ENCODE data around the gene COL24A1.
"Not testable (repeated sequence)": the region's sequence is repeated elsewhere in the genome, so short reads cannot be mapped to it uniquely, and the experiment has no call there.

The COL24A1 gene

DNA sequence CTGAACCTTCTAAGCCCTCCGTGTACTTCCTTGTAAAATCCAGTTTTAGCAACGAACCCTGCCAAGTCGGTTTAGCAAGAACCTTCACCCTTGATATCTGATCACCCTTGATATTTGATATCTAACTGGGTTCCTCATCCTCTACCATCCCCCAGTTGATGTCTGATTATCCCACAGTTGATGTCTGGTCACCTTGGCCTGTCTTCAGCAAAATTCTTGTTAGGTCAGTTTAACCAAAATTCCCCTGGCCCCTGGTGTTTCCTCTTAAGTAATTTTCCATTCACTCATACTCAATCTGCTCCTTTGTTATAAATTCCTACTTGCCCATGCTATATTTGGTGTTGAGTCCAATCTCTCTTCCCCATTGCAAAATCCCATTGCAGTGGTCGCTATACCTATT, 333.9 kb downstream of the COL24A1 start:
- DNase-seq (ENCODE audit: low read depth in 1 of 2, low spot score in 1 of 2), result no peak

DNA sequence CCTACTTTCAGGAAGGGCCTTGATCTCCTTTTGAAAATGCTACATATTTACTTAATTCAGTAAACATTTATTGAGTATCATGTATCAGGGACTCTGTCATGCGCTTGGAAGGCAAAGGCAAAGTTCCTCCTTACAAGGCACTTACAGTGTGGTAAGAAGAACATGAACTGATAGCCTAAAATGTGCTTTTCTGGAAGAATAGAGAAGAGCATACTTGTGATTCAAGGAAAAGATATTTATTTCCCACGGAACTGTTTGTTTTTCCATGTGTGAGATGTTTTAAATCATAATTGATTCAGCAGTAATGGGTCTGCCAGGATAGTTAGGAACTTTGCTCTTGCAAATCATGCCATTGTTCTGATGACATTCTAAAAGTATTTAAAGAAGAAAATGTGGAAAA, 338.2 kb downstream of the COL24A1 start:
- DNase-seq (ENCODE audit: low read depth in 1 of 2, low spot score in 1 of 2), result no peak

DNA sequence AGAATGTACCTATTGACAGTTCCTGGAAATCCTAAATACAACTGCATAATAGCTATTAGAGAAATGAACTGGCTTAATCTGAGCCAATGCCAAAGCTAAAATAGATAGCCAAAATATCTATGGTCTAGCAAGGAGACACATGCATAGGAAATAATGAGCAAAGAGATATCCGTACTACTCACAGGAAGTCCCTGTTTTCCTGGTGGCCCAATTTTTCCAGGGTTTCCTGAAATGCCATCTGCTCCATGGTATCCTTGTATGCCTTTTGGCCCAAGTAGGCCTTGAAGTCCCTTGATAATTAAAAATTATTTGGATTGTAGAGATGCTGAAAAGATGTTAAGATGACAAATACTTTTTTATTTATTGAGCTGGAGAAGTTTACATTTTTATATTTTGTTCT, 340.0 kb downstream of the COL24A1 start:
- DNase-seq (ENCODE audit: low read depth in 1 of 2, low spot score in 1 of 2), result no peak

DNA sequence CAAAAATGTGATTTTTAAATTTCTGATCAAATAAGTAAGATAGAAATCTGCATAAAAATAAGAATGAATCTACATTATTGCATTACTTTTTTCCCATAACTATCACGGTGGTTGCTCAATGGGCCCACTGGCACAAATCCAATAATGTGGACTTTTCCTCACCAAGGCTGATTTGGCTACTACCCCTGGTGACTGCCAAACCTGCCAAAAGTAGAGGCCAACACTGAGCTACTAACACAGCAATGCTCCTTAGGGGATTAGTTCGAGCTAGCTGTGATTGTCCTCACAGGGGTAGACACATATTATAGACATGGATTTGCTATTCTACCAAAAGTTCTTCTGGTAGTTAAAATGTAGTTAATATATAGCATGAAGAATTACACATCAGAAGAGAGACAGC, 340.7 kb downstream of the COL24A1 start:
- DNase-seq (ENCODE audit: low read depth in 1 of 2, low spot score in 1 of 2), result no peak

DNA sequence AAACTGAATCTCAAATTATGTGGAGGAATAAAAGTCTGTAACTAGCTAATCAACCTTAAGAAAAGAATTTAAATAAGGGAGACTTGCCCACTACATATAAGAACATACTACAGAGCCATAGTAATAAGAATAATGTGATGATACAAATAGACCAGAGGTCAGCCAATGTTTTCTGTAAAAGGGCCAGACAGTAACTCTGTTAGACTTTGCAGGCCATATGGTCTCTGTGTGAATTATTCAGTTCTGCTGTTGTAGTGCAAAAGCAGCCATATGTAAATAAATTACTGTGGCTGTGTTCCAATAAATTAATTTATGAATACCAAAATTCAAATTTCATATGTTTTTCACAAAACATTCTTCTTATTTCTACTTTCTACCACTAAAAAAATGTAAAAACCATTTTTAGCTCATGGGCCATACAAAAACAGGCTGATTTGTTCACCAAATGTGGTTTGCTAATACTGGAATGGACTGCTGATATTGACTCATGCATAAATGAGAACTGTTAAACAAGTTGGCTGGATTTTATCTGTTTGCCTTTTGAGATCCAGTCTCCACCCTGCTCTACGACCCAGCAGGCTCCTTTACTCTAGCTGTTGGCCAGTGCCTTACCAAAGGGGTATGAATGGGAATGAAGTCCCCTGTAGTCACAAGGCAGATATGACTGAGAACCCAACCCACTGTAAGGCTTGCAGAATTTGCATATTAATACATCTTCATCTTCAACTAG, 350.2 kb downstream of the COL24A1 start:
- no peak for DNase-seq (ENCODE audit: low read depth in 1 of 2, low spot score in 1 of 2)

DNA sequence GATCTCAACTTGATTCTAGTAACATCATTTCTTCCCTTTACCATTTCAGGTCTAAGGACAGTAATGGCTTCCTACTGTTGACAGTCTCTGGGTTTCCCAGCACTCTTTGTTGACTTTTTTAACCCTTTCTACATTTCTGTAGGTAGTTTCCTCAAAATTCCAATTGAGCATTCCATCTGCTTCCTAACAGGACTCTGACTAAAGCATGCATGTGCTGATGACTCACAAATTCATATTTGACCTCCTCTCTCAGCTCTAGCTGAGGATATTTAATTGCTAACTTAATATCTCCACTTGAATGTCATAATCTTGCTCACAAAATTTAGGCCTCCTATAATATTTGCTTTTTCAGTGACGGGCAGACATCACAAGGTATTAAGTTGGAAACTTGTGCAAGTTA, 355.1 kb downstream of the COL24A1 start:
- no peak for DNase-seq (ENCODE audit: low read depth in 1 of 2, low spot score in 1 of 2)

DNA sequence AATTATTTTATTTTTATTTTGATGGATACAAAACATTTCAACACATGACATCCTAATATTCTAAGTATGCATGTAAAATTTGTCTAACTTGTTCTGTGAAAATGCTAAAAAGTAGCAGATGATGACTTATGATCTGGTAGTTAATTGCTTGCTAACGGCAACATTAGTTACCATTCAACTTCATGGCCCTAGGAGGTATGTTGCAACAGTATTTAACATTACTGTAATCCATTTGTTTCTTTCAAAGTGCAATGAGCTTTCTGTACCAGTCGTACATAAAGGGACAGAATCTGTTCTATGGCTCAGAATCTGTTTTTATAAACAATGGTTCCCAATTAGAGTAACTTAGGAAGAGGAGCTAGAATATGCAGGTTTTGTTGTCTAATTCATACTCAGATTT, 356.8 kb downstream of the COL24A1 start:
- DNase-seq (ENCODE audit: low read depth in 1 of 2, low spot score in 1 of 2), result no peak

DNA sequence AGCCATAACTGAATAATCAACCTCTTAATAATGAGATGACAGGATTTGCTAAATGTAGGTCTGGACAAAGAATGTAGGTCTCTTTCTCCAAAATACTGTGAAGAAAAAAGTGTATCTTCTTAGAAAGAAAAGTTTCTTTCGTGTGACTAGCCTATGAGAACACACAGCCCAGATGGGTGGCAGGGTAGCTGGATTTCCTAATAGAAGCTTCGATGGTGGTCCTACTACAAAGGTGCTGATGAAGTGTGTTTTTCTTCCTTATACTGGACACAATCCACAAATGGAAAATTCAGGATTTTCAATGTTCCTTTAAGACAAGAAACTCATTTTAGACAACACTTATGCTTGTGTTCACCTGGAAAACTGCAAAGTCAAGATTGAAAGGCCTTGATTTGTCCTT, 358.2 kb downstream of the COL24A1 start:
- DNase-seq (ENCODE audit: low read depth in 1 of 2, low spot score in 1 of 2), result no peak

DNA sequence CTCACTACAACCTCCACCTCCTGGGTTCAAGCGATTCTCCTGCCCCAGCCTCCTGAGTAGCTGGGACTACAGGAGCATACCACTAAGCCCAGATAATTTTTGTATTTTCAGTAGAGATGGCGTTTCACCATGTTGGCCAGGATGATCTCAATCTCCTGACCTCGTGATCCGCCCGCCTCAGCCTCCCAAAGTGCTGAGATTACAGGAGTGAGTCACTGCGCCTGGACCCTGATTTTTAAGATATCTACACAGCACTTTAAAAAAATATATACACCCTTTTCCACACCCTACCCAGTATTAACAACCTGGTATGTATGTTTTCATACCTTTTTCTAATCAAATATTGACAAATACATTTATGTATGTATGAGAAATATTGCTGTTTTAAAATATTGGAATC, 379.6 kb downstream of the COL24A1 start:
- DNase-seq (ENCODE audit: low read depth in 1 of 2, low spot score in 1 of 2), result not testable (repeated sequence)

DNA sequence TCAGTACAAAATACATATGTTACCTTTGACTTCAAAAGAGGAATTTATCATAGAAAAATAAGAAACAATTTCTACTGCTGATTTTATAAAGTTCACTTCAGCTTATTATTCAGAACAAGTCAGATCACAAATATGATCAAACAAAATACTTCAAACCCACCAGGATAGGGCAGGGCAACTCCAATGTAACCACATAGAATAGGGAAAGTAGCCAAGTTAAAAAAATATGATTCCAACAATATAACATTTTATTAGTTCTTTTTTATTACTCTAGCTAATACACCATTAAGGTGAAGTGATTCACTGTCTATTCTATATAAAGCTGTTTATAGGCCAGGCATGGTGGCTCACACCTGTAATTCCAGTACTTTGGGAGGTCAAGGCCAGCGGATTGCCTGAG, 393.8 kb downstream of the COL24A1 start:
- DNase-seq (ENCODE audit: low read depth in 1 of 2, low spot score in 1 of 2), result no peak

DNA sequence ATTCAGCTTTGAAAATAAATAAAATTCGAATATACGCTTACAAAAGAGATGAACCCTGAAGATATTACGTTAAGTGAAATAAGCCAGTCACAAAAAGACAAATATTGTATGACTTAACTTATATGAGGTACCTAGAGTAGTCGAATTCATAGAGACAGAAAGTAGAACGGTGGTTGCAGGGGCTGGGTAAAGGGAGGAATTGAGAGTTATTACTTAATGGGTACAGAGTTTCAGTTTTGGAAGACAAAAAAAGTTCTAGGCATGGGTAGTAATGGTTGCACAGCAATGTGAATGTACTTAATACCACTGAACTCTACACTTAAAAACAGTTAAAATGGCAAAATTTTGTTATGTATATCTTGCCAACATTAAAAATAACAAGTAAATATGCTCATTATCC, 399.7 kb downstream of the COL24A1 start:
- DNase-seq (ENCODE audit: low read depth in 1 of 2, low spot score in 1 of 2), result no peak

DNA sequence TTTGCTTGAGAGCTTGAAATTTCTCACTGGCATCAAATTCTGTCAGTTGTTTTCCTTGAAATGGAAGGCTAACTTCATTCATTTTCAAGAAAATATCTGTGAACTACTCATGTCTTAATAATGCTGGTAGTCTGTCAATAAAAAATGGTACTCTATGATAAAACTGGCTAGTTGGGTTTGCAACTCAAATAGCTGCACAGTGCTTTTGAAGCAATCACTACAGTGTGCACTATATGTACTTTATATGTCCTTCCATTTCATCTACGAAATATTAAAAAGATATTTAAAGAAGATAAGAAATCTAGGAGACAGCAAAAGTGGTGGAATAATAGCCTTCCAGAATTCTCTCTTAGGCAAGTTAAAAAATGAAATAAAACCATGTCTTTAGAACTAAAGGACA, 408.5 kb downstream of the COL24A1 start:
- DNase-seq (ENCODE audit: low read depth in 1 of 2, low spot score in 1 of 2), result no peak

DNA sequence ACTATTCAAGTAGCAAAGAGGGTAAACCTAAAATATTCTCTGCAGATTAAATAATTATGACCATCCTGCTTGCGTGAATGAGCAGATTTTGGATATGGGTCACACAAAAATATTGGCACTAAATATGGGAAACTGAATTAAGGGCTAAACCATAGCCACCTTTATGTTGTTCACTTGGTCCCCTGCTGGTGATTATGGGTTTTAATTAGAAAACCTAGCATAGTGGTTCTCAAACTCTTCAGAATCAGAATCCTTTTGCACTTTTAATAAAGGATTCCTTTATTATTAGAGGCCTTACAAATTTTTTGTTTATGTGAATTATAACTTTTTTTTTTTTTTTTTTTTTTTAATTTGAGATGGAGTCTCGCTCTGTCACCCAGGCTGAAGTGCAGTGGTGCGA, 409.8 kb downstream of the COL24A1 start:
- no peak for DNase-seq (ENCODE audit: low read depth in 1 of 2, low spot score in 1 of 2)

DNA sequence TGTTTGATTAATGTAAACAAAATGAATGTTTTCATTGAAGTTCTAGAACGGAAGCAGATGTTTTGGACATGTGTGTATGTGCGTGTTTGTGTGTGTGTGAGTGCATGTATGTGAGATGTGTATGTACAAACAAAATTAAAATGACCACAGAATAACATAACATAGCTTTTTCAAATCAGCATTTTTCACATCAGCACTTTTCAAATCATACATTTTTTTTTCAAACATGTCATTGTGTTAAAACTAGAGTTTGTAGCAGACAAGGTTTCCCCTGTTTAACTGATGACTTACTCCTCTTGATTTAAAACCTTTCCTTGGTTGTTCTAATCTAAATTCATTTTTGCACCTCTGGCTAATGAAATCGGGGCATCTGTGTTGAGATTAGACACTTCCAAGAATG, 412.8 kb downstream of the COL24A1 start:
- DNase-seq (ENCODE audit: low read depth in 1 of 2, low spot score in 1 of 2), result no peak

DNA sequence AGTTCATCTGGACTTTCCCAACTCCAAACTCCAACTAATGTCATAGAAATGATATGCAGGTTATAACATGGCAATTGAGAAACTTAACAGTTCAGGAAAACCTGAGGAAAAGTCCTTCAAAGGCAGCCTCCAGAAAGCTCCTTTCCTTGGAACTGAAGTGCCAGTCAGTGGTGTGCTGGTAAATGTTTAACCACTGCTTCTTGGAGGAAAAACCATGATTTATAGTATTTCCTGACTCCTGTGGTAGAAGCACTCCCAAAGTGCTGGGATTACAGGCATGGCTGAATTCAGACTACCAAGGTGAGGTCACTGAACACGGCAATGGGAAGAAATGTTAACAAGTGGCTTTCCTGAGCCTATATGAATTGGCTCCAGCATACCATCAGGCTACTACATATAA, 421.6 kb downstream of the COL24A1 start:
- no peak for DNase-seq (ENCODE audit: low read depth in 1 of 2, low spot score in 1 of 2)

DNA sequence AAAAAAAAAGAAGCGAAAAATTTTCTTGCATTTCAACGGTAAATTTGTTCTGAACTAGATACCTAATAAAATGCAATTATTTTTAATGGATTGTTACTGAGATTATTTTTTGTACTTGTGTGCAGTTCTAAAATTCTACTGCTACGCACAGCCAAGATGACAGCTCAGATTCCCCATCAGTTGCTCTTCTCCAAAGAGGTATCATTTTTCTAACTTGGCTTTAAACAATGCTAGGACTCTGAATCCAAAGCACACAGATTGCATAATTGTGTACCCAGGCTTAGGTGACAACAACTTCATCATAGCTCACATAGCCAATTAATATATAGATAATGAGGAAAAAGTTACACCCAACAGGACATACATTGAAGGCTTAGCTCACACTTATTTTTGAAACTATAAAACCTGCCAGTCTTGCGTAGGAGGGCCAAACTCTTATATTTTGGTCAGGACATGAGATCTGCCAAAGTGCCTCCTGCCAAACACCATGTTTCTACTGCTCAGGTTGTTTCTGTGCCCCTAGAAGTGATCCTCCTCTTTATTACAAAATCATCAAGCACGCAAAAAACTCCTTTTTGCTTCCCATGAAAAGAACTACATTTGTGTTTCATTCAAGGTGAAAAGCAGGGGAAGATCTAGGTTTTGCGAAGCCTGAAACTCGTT, 437.8 kb downstream of the COL24A1 start:
- no peak for DNase-seq (ENCODE audit: low read depth in 1 of 2, low spot score in 1 of 2)

DNA sequence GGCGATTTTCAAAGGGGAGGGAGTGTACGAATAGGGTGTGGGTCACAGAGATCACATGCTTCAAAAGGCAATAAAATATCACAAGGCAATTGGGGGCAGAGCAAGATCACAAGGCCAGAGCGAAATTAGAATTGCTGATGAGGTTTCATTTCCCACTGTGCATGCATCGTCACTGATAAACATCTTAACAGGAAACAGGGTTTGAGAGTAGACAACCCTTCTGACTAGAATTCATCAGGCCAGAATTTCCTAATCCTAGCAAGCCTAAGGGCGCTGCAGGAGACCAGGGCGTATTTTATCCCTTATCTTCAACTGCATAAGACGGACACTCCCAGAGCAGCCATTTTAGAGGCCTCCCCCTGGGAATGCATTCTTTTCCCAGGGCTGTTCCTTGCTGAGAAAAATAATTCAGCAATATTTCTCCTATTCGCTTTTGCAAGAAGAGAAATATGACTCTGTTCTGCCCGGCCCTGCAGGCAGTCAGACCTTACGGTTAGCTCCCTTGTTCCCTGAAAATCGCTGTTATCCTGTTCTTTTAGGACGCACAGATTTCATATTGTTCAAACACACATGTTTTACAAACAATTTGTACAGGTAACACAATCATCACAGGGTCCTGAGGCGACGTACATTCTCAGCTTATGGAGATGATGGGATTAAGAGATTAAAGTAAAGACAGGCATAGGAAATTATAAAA, 442.0 kb downstream of the COL24A1 start:
- DNase-seq (ENCODE audit: low read depth in 1 of 2, low spot score in 1 of 2), result not testable (repeated sequence)

DNA sequence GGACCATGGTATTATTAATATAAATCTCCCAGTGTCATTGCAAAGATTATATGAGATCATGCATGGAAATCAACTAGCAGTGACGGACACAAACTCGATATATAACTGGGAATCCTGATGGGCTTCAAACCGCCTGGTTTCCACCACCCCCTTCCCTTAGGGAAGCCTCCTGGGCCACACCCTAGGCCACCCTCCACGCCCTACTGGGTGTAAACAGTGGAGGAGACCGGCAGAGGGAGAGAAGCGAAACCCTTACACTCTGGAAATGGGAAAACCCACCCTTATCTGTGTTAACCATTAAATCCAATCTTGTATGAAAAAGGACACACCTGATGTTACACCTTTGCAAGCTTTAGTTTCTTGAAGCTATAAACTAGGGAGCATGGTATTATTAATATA, 447.7 kb downstream of the COL24A1 start:
- DNase-seq (ENCODE audit: low read depth in 1 of 2, low spot score in 1 of 2), result no peak

DNA sequence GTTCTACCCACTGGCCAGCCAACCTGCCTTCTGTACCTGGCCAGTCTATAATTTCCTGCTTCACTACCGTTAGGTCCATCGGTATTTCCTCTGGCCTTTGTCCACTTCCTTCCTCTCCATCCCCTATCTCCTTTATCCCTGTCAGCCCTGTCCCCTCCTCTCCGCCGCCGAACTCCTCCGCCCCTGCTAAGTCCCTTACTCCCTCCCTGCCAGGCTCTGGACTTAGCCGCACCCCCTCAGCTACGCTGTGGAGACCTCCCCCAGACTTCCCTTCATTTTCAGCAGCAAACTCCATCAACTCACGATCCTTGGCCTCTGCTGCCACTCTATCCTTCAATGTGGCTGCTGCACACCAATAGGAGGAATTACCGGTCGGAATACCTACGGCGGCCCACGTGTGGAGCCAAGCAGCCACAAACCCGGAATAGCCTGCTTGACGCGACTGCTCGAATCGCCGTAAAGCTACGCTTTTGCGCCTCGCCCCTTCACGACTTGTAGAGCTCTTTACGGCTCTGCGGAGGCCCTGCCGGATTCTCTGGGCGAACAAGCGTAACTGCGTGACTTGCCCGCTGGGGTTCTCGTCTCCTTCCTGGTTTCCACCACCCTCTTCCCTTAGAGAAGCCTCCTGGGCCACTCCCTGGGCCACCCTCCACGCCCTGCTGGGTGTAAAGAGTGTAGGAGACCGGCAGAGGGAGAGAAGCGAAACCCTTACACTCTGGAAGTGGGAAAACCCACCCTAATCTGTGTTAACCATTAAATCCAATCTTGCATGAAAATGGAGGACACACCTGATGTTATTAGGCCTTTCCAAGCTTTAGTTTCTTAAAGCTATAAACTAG, 448.4 kb downstream of the COL24A1 start, which contains the start of gene ZNHIT6:
Gene ZNHIT6, minus strand, starts transcription at position 444 of the 839 bp plus-strand sequence. Its CDS starts 149 bp downstream, at position 295.
- DNase-seq (ENCODE audit: low read depth in 1 of 2, low spot score in 1 of 2), result peak; percentile 65 to 85

DNA sequence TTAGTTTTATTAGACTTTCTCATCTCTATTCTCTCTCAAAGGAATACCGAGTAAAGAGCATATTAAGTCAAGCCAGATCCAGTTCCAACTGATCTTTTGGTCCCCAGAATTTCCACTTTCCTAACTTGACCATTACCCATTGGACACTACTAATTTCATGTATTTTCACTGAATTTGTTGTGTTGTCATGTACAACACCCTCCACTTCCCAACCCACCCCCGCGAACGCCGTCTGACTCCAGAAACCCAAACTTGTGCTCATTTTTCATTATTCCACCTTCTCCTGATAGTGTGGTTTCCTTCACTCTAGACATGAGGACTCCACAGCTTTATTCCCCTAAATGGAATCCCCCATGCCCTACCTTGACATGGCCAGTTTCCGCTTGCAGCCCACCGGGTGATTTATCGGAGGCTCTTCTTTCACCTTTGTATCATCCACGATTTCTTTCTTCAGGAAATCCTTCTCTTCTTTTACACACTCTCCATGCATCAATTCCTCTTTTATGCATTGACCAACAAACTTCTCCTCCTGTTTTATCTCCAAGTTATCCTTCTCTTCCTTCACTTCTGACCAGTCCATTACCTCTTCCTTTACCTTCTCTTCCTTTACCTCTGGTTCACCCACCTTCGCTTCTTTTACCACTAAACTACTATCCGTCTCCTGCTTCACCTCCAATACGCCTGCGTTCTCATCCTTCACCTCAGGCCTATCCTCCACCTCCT, 449.1 kb downstream of the COL24A1 start:
- no peak for DNase-seq (ENCODE audit: low read depth in 1 of 2, low spot score in 1 of 2)

DNA sequence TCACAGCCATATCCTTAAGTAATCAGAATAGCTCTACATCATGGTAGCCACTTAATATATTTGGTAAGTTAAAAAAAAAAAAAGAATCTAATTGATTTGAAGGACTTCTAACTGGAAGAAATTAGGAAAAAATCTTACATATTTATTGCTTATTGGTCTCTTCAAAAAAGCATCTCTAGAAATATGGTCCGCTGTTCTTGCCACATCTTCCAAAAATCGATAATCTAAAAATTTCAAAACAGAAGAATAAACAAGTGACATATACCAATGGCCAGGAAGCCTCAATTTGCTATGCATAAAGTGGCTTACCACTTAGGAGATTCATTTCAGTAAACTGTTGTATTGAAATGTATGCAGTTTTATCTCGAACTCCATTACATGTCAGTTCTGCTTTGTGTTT, 450.6 kb downstream of the COL24A1 start:
- no peak for DNase-seq (ENCODE audit: low read depth in 1 of 2, low spot score in 1 of 2)

Measured in activated CD4-positive, alpha-beta T cell treated with anti-CD3 and anti-CD28 coated beads, Interleukin-2, amount 50 U/mL, for 24 hours (primary cell).